ENCODE data around the gene RRM2. TPM values are rescaled to one million over a fixed set of nuclear protein-coding genes. Genes with fewer than 3 reads are reported as not detected.

Gene RRM2
- total RNA-seq, 4 donors from 2014 or later, result 1.7 to 4.6 TPM; not detected in 2

- TF ChIP-seq POLR2A (IDR thresholded peaks at IDR 0.05; ENCODE audit: low read depth) (no peak), CTCF (IDR thresholded peaks at IDR 0.05) (no peak), POLR2AphosphoS5 (IDR thresholded peaks at IDR 0.05) (no peak), EP300 (IDR thresholded peaks at IDR 0.05) (no peak)
- no peaks in the 10 kb centered on the region for H3K9me3 ChIP-seq
- WGBS, result 85% methylated on average over 13 of the region's 13 CpGs
- H3K4me3 ChIP-seq, result no peak overlapping the region
- DNase-seq (ENCODE audit: extremely low spot score), result no peak
- intact Hi-C loops (cut with DNase I), result no loop called here
- H3K27me3 ChIP-seq, result peaks cover 0 to 8% (median 0%) of the 10 kb centered on the region in 4 donors
- no peak overlapping the region for H3K27ac ChIP-seq (replicated peaks in 1 of 4)
- peaks cover 9 to 63% (median 49%) of the 10 kb centered on the region in 4 donors for H3K4me1 ChIP-seq
- H3K36me3 ChIP-seq, result no peaks in the 10 kb centered on the region
Observed at GRCh38 chr2:10076511-10076910, 46.0 kb upstream of the RRM2 start.

- H3K27ac ChIP-seq (replicated peaks in 1 of 4), result no peak overlapping the region
- H3K27me3 ChIP-seq, result peaks cover 0 to 8% (median 0%) of the 10 kb centered on the region in 4 donors
- intact Hi-C loops (cut with DNase I), result no loop called here
- H3K4me1 ChIP-seq, result peaks cover 9 to 63% (median 49%) of the 10 kb centered on the region in 4 donors
- 87% methylated on average over 5 of the region's 5 CpGs for WGBS
- no peak for DNase-seq (ENCODE audit: extremely low spot score)
- TF ChIP-seq CTCF (IDR thresholded peaks at IDR 0.05) (no peak), POLR2A (IDR thresholded peaks at IDR 0.05; ENCODE audit: low read depth) (no peak), EP300 (IDR thresholded peaks at IDR 0.05) (no peak), POLR2AphosphoS5 (IDR thresholded peaks at IDR 0.05) (no peak)
- no peaks in the 10 kb centered on the region for H3K9me3 ChIP-seq
- H3K36me3 ChIP-seq, result no peaks in the 10 kb centered on the region
- H3K4me3 ChIP-seq, result no peak overlapping the region
Observed at GRCh38 chr2:10076988-10077527, 45.5 kb upstream of the RRM2 start.

GRCh38 chr2:10078001-10078400, 44.5 kb upstream of the RRM2 start:
- Histone ChIP-seq H3K4me3 (no peak overlapping the region), H3K36me3 (no peaks in the 10 kb centered on the region), H3K27ac (replicated peaks in 1 of 4) (peak overlapping the region; percentile 91 to 97 (median 94)), H3K4me1 (peaks cover 6 to 57% (median 46%) of the 10 kb centered on the region in 4 donors), H3K9me3 (no peaks in the 10 kb centered on the region), H3K27me3 (peaks cover 0 to 12% (median 0%) of the 10 kb centered on the region in 4 donors)
- TF ChIP-seq EP300 (IDR thresholded peaks at IDR 0.05) (no peak), CTCF (IDR thresholded peaks at IDR 0.05) (no peak), POLR2AphosphoS5 (IDR thresholded peaks at IDR 0.05) (no peak), POLR2A (IDR thresholded peaks at IDR 0.05; ENCODE audit: low read depth) (no peak)
- intact Hi-C loops (cut with DNase I), result no loop called here
- WGBS, result 82% methylated on average over 7 of the region's 7 CpGs
- DNase-seq (ENCODE audit: extremely low spot score), result no peak

- TF ChIP-seq POLR2A (IDR thresholded peaks at IDR 0.05; ENCODE audit: low read depth), result no peak
- TF ChIP-seq POLR2AphosphoS5 (IDR thresholded peaks at IDR 0.05), result peak in 1 of 2 donors; percentile 42
- H3K4me1 ChIP-seq, result peaks cover 6 to 57% (median 46%) of the 10 kb centered on the region in 4 donors
- no peak for DNase-seq (ENCODE audit: extremely low spot score)
- no peaks in the 10 kb centered on the region for H3K36me3 ChIP-seq
- H3K9me3 ChIP-seq, result no peaks in the 10 kb centered on the region
- peaks cover 0 to 12% (median 0%) of the 10 kb centered on the region in 4 donors for H3K27me3 ChIP-seq
- 20% methylated on average over 8 of the region's 12 CpGs for WGBS
- intact Hi-C loops (cut with DNase I), result no loop called here
- peak overlapping the region; percentile 69 to 84 (median 75) for H3K4me3 ChIP-seq
- peak overlapping the region; percentile 91 to 97 (median 94) for H3K27ac ChIP-seq (replicated peaks in 1 of 4)
Observed at GRCh38 chr2:10078704-10079265, 43.8 kb upstream of the RRM2 start.

GRCh38 chr2:10079266-10079869, 43.2 kb upstream of the RRM2 start:
- under 1% methylated on average over 25 of the region's 53 CpGs for WGBS
- Histone ChIP-seq H3K9me3 (no peaks in the 10 kb centered on the region), H3K4me1 (peaks cover 6 to 56% (median 48%) of the 10 kb centered on the region in 4 donors), H3K4me3 (peak overlapping the region; percentile 69 to 84 (median 75)), H3K27me3 (peaks cover 0 to 12% (median 0%) of the 10 kb centered on the region in 4 donors), H3K36me3 (no peaks in the 10 kb centered on the region), H3K27ac (replicated peaks in 1 of 4) (peak overlapping the region; percentile 91 to 97 (median 94))
- DNase-seq (ENCODE audit: extremely low spot score), result no peak
- TF ChIP-seq CTCF (IDR thresholded peaks at IDR 0.05) (no peak), EP300 (IDR thresholded peaks at IDR 0.05) (no peak), POLR2A (IDR thresholded peaks at IDR 0.05; ENCODE audit: low read depth) (no peak), POLR2AphosphoS5 (IDR thresholded peaks at IDR 0.05) (no peak)
- intact Hi-C loops (cut with DNase I), result no loop called here
